HL-60/S4 (cell line): ENCODE results near the gene ZNF48.

Experiments
- in situ Hi-C: fragments of 300-500 bp; cut with MboI; formaldehyde crosslinking; loops from 2 replicates; pipeline ENCODE4 v1.14.3; 2022; ENCODE audit warnings: low sequenced_read_pairs

ZNF48 gene

DNA sequence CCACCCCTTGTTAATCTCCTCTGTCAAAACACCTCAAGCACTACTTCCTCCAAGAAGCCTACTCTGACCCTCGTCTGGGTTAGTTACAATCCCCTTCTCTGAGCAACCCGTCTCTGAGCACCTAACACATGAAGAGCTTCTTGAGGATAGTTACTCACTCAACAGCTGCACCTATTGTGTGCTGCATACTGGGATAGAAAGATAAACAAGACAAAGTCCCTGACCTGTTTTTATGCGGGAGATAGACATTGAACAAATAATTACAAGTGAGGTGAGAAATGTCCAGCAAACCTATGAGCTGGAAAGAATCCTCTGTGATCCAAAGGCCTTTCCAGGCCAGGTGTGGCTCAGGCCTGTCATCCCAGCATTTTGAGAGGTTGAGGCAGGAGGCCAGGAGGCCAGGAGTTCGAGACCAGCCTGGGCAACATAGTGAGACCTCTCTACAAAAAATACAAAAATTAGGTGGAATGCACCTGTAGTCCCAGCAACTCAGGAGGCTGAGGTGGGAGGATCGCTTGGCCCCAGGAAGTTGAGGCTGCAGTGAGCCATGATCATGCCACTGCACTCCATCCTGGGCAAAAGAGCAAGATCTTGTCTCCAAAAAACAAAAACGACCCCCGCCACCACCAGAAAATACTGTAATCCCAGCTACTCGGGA is 6.7 kb downstream of the ZNF48 start:
- in situ Hi-C loops = loop anchor here (25.0 kb wide), 1 partner anchor 290 kb away; the partner anchor contains the start of genes GDPD3 and MAPK3

DNA sequence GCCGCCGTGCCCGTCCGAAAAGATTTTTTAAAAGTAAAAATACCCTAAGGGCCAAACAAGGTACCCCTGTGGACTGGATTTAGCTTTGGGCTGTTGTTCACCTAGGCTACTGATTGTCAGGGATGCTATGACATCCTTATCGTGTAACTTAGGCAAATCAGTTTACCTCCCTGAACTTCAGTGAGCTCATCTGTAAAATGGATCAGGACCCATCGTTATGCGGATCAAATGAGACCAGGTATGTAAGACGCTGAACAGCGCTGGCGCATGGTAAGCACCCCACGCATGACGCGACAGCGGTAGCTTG is 11.5 kb downstream of the ZNF48 start:
- in situ Hi-C loops = loop anchor here (25.0 kb wide), 1 partner anchor 294 kb away; the partner anchor contains the start of genes GDPD3 and MAPK3

DNA sequence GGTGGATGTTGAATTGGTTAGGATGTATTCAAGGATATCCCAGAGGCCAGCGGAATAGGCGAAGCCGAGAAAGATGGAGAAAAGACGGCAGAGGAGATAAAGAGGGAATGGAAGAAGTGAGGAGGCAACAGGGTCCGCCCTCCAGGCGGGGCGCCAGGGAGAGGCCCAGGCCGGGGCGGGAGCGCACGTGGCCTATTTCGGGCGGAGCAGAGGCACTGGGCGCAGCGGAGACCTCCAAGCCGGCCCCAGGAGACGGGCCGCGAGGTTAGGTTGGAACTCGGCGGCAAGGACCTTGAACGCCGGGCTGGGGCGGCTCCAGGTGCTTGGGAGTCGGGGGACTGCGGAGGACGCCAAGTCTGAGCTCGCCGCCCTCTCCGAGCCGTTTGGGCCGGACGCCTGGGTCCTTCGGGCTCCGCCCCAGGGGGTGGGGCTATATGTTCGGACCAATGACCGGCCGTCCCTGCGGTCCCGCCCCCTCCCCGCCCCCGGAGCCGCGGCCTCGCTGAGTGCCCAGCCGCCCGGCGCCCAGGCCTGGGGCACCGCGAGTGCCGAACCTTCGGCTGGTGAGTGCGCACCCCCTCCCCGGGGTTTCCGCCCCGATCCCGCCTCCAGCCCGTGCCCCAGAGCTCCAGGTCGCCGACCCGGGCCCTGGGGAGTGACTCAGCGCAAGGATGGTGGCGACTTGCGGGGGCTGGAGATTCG is 12.0 kb downstream of the ZNF48 start, which contains the start of gene ZNF771:
ZNF771 (plus strand) TSS at position 505 of the 702 bp plus-strand sequence. CDS start 448 bp downstream, outside the sequence.
- in situ Hi-C loops = loop anchor here (25.0 kb wide), 1 partner anchor 295 kb away; the partner anchor contains the start of genes GDPD3 and MAPK3

DNA sequence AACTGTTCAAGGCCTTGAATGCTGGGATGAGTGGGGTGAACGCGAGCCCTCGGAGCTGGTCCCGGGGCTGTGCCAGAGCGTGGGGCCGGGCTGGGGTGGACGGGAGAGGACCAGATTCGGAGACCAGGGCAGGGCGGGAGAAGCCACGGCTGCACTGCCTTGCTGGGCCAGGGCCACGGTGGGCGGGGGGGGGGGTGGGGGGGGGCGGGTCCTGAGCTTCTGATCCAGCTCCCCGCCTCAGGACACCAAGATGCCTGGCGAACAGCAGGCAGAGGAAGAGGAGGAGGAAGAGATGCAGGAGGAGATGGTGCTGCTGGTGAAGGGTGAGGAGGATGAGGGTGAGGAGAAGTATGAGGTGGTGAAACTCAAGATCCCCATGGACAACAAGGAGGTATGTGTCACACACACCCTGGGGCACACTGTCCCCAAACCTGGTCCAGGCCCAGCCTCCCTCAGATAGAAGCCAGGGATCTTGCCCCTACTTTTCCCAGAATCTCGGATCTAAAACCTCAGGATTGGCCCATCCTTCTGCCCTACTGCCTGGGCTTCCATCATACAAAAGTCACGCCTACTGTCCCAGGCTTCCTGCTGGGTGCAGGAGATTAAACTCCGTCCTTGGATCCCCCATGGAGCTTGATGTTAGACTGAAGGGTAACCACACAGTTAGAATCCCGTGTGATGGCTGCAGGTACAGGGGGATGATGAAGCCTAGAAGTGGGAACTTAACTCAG is 12.7 kb downstream of the ZNF48 start:
- in situ Hi-C loops = loop anchor here (25.0 kb wide), 1 partner anchor 296 kb away; the partner anchor contains the start of genes GDPD3 and MAPK3

DNA sequence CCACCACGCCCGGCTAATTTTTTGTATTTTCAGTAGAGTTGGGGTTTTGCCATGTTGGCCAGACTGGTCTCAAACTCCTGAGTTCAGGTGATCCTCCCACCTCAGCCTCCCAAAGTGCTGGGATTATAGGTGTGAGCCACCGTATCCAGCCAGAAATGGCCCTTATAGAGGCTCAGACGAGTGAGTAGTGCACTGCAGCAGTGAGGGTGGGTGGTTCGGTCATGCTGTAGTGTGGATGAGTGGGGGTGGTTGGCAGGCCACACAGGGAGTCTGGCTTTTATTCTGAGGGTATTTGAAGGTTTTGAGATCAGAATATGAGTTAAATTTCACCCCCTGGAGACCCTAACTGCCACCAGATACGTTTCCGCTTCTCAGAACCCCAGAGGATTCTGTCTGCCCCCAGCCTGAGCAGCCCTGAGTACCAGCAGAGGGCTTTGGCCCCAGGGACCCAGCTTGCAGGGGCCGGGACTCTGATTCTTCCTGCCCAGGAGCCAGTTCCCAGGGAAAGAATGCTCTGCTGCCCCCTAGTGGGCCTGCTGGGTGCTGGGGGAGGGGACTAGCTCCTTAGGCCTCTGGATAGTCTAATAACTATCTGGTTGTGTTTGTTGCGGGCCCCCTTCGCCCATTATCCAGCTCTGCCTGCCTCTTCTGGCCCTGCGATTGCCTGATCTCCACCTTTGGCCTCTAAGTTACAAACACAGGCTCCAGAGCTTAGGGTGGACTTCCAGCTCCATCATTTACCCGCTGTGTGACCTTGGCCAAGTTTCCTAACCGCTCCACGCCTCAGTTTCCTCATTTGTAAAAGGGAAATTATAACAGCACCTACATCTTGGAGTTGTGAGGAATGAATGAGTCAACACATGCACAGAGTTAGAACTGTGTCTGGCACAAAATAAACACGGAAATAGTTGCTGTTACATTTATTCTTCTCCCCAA is 14.2 kb downstream of the ZNF48 start:
- in situ Hi-C loops = loop anchor here (25.0 kb wide), 1 partner anchor 297 kb away; the partner anchor contains the start of genes GDPD3 and MAPK3

DNA sequence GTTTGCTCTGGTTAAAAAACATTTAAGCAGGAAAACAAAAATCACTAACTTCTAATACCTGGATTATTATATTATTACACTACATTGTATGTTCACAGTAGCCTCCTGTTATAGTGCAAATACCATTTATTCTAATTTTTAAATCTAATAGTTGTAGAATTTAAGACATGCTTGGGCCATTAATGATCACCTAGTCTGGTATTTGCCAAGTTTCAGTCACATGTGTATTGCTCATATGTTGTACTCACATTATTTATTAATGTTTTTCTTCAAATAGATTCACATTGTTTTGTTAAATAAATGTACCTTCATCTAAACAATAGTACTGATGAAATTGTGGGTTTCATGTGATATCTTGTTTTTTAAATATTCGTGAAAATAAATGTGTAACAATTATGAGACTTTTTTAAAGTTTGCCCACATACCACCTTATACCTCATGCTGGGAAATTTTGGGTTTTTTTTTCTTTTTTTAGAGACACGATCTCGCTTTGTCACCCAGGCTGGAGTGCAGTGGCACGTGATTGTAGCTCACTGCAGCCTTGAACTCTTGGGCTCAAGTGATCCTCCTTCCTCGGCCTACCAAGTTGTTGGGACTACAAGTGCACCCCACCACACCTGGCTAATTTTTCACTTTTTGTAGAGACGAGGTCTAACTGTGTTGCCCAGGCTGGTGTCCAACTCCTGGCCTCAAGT is 18.0 kb downstream of the ZNF48 start:
- in situ Hi-C loops = loop anchor here (25.0 kb wide), 1 partner anchor 301 kb away; the partner anchor contains the start of genes GDPD3 and MAPK3

DNA sequence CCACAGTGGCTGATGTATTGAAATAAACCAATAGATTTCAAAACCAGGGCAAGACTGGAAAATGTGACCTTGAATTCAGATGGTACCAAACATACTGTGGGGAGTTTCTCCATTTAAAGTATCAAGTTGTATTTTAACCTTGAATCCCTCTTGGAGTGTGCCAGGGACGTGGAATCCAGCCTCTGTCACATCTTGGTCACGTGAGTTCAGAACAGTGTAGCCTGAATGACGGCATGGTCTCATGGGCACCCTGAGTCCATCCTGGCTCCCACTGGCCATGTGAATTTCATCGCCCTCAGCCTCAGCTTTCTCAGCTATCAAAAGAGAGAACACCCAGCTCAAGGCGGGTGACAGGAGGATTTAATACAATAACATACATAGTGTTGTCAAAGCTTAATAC is 18.9 kb downstream of the ZNF48 start:
- in situ Hi-C loops = loop anchor here (25.0 kb wide), 1 partner anchor 302 kb away; the partner anchor contains the start of genes GDPD3 and MAPK3

DNA sequence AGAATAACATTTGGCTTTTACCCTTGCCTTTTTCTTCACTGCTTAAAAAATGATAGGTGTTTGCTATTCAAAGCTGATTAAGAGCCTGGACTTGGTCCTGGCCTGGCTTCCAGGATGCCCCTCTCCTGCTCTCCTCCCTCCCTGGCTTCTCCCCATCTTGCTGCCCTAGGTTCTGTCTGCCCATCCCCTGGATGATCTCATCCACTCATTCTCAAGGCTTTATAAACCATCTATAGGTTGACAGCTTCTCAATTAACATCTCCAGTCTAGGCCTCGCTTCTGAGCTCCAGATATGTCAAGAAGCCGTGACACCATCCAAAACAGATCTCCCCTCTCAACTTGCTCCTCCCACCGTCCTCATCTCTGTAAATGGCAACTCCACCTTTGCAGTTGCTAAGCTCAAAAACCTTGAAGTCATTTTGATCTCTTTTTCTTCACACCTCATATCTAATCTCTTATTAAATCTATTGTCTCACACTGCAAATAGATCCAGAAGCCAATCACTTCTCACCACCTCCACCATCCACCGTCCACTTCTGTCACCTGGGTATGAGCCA is 20.9 kb downstream of the ZNF48 start:
- in situ Hi-C loops = loop anchor here (25.0 kb wide), 1 partner anchor 304 kb away; the partner anchor contains the start of genes GDPD3 and MAPK3

DNA sequence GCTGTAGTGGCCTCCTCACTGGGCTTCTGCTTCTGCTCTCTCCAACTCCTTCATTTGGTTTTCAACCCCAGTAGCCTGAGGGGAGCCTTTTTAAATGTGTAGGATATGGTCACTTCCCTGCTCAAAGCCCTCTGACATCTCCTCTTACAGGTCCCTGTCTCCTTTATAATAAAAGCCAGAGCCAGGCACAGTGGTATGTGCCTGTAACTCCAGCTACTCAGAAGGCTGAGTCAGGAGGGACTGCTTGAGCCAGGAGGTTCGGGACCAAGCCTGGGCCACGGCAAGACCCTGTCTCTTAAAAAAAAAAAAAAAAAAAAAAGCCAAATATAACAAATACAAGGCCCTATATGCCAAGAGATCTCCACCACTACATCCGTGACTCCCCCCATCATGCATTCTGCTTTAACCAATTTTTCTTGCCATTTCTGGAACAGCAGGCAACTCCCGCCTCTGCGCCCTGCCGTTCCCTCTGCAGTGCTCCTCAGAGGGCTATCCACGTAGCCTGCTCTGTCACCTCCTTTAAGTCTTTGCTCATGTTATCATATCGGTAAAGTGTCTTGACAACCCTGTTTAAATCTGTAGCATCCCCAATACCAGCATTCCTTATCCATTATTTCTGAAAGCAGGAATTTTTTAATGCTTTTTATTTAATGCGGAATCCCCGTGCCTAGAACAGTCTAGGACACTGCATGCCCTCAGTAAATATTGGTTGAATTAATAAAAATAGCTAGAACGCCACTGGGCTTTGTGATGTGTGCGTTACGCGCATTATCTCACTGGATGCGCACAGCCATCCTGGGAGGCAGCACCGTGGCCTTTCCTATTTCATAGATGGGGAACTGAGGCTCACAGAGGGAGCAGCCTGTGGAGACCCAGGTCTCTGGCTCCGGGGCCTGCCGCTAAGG is 21.7 kb downstream of the ZNF48 start:
- in situ Hi-C loops = loop anchor here (25.0 kb wide), 1 partner anchor 305 kb away; the partner anchor contains the start of genes GDPD3 and MAPK3

DNA sequence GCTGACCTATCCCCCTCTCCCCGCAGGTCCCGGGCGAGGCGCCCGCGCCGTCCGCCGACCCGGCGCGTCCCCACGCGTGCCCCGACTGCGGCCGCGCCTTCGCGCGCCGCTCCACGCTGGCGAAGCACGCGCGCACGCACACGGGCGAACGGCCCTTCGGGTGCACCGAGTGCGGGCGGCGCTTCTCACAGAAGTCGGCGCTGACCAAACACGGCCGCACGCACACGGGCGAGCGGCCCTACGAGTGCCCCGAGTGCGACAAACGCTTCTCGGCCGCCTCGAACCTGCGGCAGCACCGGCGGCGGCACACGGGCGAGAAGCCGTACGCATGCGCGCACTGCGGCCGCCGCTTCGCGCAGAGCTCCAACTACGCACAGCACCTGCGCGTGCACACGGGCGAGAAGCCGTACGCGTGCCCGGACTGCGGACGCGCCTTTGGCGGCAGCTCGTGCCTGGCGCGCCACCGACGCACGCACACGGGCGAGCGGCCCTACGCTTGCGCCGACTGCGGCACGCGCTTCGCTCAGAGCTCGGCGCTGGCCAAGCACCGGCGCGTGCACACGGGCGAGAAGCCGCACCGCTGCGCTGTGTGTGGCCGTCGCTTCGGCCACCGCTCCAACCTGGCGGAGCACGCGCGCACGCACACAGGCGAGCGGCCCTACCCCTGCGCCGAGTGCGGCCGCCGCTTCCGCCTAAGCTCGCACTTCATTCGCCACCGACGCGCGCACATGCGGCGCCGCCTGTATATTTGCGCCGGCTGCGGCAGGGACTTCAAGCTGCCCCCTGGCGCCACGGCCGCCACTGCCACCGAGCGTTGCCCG is 22.5 kb downstream of the ZNF48 start:
- in situ Hi-C loops = loop anchor here (25.0 kb wide), 1 partner anchor 305 kb away; the partner anchor contains the start of genes GDPD3 and MAPK3

DNA sequence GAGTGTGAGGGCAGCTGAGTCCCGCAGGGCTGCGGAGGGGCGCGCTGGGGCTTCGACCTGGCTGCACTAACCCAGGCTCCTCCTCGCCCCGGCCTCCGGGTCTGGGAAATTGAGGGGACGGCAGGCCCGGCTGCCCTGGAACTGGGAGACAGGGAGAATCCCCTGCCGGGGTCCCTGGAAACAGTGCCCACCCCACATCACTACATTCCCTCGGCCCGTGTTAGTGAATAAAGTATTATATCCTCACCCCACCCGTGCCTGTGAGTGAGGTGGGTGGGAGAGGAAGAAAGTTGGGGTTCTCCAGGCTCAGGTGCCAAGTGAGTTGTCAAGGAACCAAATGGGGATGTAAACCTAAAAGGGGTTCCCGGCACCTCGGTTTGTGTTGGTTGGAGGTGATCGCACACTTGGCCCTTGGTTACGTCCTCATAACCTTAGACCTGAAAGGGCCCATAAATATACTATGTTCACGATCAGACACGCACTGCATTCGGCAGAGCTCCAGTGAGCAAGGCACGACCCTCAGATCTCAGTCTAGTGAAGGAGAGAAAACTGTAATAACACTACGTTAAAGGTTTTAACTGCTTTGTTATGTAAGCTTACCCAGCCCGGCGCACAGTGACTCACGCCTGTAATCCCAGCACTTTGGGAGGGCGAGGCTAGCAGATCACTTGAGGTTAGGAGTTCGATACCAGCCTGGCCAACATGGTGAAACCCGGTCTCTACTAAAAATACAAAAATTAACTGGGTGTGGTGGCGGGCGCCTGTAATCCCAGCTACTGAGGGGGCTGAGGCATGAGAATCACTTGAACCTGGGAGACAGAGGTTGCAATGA is 23.3 kb downstream of the ZNF48 start:
- in situ Hi-C loops = loop anchor here (25.0 kb wide), 1 partner anchor 306 kb away; the partner anchor contains the start of genes GDPD3 and MAPK3

DNA sequence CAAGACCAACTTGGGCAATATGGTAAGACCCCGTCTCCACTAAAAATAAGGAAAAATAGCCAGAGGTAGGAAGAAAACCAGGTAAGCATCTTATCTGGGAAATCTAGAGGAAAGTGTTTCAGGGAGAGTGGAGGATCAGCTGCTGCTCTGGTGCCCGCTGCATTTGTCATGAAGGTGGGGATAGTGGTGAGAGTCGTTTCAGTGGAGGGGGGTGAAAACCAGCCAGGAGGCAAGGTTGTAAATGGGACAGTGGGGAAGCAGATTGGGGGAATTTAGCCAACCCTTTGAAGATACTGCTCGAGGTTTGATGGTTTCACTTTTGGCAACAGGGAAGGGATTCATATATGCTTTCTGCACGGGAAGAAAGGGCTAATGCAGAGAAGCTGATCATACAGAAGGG is 25.8 kb downstream of the ZNF48 start:
- in situ Hi-C loops = loop anchor here (25.0 kb wide), 1 partner anchor 309 kb away; the partner anchor contains the start of genes GDPD3 and MAPK3

DNA sequence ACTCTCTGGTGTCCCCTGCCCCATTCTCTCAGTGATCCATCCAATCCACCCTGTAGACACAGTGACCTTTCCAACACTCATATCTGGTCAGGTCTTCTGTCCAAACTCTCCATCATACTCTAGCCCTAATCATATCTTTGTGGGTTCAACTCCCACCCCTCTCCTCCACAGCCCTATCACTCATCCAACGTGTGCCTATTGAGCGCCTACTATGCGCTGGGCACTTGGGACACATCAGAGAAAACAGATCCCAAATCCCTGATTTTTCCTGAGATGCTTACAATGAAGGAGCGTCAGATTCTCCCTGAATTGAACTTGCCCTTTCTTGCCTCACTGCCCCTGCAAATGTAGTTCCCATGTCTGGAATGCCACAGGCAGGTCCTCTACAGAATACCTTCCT is 32.8 kb downstream of the ZNF48 start:
- in situ Hi-C loops = no loop called here

DNA sequence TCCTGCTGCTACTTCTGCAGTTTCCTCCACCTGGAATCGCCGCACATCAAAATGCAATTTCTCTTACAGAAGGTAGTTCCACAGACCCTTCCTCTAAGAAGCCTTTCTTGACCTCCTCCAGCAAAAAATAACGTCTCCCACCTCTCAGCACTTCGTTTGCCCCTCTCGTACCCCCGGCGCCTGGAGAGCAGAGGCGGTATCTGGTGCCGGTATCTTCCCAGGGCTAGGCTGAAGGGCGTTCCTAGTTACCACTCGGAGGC is 34.1 kb downstream of the ZNF48 start:
- in situ Hi-C loops = no loop called here

DNA sequence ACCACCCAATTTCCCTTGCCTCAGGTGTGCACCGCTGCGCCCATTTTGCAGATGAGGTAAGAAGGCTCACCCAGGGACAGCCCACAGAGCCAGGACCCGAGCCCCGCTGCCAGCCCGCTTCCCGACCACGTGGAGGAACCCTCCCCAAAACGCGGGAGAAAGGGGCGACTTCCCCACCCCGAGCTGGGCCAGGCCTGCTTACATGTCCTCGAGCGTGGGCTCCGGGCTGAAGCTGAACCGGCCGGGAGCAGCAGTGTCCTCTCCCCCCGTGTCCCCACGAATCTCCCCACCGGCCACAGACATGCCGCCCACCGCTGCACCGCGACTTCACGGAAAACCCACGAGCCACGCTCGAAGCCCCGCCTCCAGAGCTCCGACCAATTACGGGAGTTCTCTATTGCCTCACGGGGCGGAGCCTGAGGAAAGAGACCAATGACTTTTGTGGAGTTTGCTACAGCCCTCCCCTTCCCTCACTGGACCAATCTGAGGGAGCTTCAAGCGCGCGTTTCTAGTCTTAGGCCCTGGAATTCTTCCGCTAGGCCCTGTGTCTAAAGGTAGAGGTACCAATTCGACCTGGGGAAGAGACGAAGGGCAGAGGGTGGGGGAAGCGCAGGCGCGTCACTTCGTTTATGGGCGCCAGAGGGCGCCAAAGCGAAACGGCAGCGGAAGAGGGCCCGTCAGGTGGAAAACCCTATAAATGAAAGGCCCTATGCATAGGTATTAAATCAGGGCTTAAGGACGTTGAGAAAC is 34.6 kb downstream of the ZNF48 start, which contains the start of gene DCTPP1:
DCTPP1 (minus strand) TSS at position 353 of the 750 bp plus-strand sequence; CDS start at position 303, 50 bp downstream.
- in situ Hi-C loops = loop anchor here (10.0 kb wide), 1 partner anchor 175 kb away; no protein-coding TSS in a partner anchor
